IgD-negative memory B cell (primary cell): Measurements from ENCODE around the gene DIAPH2. TPM values are rescaled to one million over a fixed set of nuclear protein-coding genes. Genes with fewer than 3 reads are reported as not detected.

Experiments
- H3K27ac Mint-ChIP-seq, 3 donors: one replicate each; pipeline ENCODE4 v1.8.0; 2020 to 2022; ENCODE audit warnings: mild to moderate bottlenecking in 3 of 3, mixed read lengths in 3 of 3, moderate library complexity in 1 of 3
- H3K27me3 Mint-ChIP-seq: one replicate; pipeline ENCODE4 v1.8.0; 2021; ENCODE audit warnings: mixed read lengths
- H3K36me3 Mint-ChIP-seq: one replicate; pipeline ENCODE4 v1.8.0; 2020; ENCODE audit warnings: mild to moderate bottlenecking, mixed read lengths
- H3K4me1 Mint-ChIP-seq, 3 donors: one replicate each; pipeline ENCODE4 v1.8.0; 2020 to 2022; ENCODE audit warnings: mixed read lengths in 3 of 3, mild to moderate bottlenecking in 1 of 3
- H3K4me3 Mint-ChIP-seq, 4 donors: one replicate each; pipeline ENCODE4 v1.8.0; 2020 to 2022; ENCODE audit warnings: mild to moderate bottlenecking in 4 of 4, mixed read lengths in 4 of 4, moderate library complexity in 3 of 4
- H3K9me3 Mint-ChIP-seq, 3 donors: one replicate each; pipeline ENCODE4 v1.8.0; 2020 to 2021; ENCODE audit warnings: mixed read lengths in 3 of 3, mild to moderate bottlenecking in 1 of 3
- polyA plus RNA-seq: library from polyadenylated mRNA; unstranded; fragments of 300-500 nt; fragmentation: Illumina TruSeq; gene quantifications from one replicate; pipeline ENCODE4 v1.2.3, GENCODE V29; 2021

The DIAPH2 gene
- polyA plus RNA-seq, 1 donor from 2014 or later: 12.6 TPM

DNA sequence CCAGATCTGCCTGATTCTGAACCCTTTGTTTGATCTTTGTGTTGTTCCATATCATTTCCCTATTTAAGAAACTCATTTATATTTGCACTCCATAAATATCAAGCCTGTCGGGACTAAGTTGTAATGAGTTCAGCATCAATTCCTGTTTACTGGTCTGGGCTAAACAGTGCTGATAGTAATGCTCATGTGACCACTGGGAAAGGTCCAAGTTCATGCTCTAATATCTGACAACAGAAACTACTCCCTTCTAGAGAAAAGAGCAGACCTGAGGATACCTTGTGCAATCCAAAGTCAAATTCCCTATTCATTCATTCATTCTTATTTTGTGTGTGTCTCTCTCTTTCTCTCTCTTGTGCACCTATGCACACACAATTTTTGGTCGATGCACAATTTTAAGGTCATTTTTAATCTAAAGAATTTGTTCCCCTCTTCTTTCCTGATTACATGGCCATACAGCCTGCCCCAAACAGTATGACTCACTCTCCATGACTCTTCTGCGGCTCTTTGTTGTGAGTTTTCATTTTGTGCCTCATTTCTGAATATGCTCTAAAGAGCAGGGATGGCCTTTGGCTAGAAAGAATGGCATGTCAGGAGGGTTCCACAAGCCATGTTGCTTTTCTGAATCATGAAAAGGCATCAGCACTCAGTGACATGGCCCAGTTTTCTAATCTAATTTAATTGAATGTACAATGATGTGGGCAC is 863.4 kb downstream of the DIAPH2 start:
- Mint-ChIP-seq H3K9me3 (no peaks in the 10 kb centered on the region), H3K4me3 (no peak overlapping the region), H3K27me3 (no peaks in the 10 kb centered on the region), H3K36me3 (peaks cover 2% of the 10 kb centered on the region), H3K27ac (no peak overlapping the region), H3K4me1 (no peaks in the 10 kb centered on the region)

DNA sequence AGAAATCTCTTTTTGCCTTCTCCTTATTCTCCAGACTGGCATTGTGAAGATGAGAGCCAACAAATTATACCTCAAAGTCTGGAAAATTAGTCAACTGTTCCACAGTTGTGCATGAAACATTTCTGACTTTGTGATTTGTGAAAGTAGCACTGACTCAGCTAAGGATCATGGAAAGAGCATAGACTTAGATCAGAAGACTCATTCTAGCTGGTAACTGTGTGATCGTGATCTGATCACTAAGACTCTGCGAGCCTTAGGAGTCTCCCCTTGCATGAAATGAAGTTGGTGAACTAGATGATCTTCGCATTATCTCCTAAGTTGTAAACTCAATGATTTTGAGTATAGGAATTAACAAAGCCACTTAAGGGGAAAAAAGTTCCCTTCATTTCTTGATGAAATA is 867.2 kb downstream of the DIAPH2 start:
- no peaks in the 10 kb centered on the region for H3K9me3 Mint-ChIP-seq
- H3K27ac Mint-ChIP-seq: no peak overlapping the region
- H3K4me3 Mint-ChIP-seq: no peak overlapping the region
- peaks cover 2% of the 10 kb centered on the region for H3K36me3 Mint-ChIP-seq
- no peaks in the 10 kb centered on the region for H3K4me1 Mint-ChIP-seq
- H3K27me3 Mint-ChIP-seq: no peaks in the 10 kb centered on the region

GRCh38 chrX:97553833-97554232 is 869.2 kb downstream of the DIAPH2 start:
- Mint-ChIP-seq H3K4me3 (no peak overlapping the region), H3K36me3 (peaks cover 2% of the 10 kb centered on the region), H3K9me3 (no peaks in the 10 kb centered on the region), H3K4me1 (no peaks in the 10 kb centered on the region), H3K27ac (no peak overlapping the region), H3K27me3 (no peaks in the 10 kb centered on the region)

DNA sequence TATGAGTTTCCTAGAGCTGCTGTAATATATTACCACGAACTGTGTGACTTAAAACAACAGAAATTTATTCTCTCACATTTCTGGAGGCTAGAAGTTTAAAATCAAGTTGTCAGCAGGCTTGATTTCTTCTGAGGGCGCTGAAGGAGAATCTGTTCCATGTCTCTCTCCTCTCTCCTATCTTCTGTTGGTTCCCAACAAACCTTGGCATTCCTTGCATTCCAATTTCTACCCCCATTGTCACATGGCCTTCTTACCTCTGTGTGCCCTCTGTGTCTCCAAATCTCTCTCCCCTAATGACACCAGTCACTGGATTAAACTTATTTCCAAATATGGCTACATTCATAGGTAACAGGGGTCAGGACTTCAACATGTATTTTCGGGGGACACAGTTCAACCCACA is 871.7 kb downstream of the DIAPH2 start:
- Mint-ChIP-seq H3K9me3 (no peaks in the 10 kb centered on the region), H3K27me3 (no peaks in the 10 kb centered on the region), H3K4me3 (no peak overlapping the region), H3K36me3 (peaks cover 2% of the 10 kb centered on the region), H3K4me1 (peaks cover 0 to under 1% (median 0%) of the 10 kb centered on the region in 3 donors), H3K27ac (no peak overlapping the region)

DNA sequence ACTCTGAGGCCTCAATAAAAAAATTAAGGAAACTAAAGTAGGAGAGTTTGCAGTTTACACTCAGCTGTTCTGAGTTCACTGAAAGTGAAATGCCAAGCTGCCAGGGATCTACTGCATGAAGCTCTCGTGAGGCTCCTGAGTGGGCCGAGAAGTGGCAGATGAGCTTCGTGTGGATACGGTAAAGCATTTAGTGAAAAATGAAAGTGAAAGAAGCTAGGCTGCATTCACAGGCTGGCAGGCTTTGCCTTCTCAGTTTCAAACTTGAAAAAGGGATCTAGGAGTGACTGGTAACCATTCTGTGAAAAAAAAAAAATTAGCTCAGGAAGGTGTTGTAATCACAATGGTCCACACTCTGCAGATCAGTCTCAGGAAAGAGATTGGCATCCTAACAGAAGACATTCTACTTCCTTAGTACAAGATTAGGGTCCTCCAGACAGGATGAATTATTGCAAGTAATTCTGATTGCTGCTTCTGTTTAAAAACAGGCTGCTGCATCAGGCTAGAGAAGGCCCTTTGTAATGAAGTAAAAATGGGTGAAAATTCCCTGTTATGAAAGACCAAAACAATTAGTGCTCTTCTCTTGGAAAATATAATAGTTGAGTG is 879.0 kb downstream of the DIAPH2 start:
- H3K36me3 Mint-ChIP-seq: no peaks in the 10 kb centered on the region

DNA sequence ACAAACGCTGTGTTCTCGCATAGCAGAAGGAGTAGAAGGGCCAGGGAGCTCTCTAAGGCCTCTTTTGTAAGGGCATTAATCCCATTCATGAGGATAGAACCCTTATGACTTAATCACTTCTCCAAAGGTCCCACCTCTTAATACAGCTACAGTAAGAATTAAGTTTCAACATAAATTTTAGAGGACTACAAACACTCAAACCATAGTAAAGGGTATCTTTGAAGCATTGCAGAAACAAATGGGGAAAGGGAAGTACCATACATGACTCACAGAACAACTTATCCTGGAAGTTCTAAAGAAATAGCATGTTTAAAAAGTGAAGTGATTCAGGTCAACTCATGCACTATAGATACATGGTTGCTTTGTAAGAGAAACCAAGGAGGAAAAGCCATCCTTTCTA is 879.9 kb downstream of the DIAPH2 start:
- Mint-ChIP-seq H3K4me1 (peaks cover 8 to 13% (median 11%) of the 10 kb centered on the region in 3 donors), H3K9me3 (no peaks in the 10 kb centered on the region), H3K4me3 (peak overlapping the region in 1 of 4 donors; percentile 78), H3K36me3 (no peaks in the 10 kb centered on the region), H3K27me3 (no peaks in the 10 kb centered on the region), H3K27ac (no peak overlapping the region)

More for the DNA sequence above, 879.0 kb downstream of the DIAPH2 start:
- Mint-ChIP-seq H3K27me3 (no peaks in the 10 kb centered on the region), H3K4me3 (peak overlapping the region; percentile 49 to 90 (median 76)), H3K27ac (peak overlapping the region; percentile 19 to 90 (median 80)), H3K4me1 (peaks cover 8 to 13% (median 11%) of the 10 kb centered on the region in 3 donors), H3K9me3 (no peaks in the 10 kb centered on the region)

- H3K4me1 Mint-ChIP-seq: no peaks in the 10 kb centered on the region
- no peaks in the 10 kb centered on the region for H3K36me3 Mint-ChIP-seq
- no peaks in the 10 kb centered on the region for H3K27me3 Mint-ChIP-seq
- H3K9me3 Mint-ChIP-seq: no peaks in the 10 kb centered on the region
- H3K27ac Mint-ChIP-seq: no peak overlapping the region
- no peak overlapping the region for H3K4me3 Mint-ChIP-seq
These were observed 902.5 kb downstream of the DIAPH2 start for GRCh38 chrX:97587171-97587570.

- Mint-ChIP-seq H3K27me3 (no peaks in the 10 kb centered on the region), H3K36me3 (no peaks in the 10 kb centered on the region), H3K4me1 (no peaks in the 10 kb centered on the region), H3K9me3 (no peaks in the 10 kb centered on the region), H3K4me3 (no peak overlapping the region), H3K27ac (no peak overlapping the region)
These were observed 910.1 kb downstream of the DIAPH2 start for GRCh38 chrX:97594646-97595224.

DNA sequence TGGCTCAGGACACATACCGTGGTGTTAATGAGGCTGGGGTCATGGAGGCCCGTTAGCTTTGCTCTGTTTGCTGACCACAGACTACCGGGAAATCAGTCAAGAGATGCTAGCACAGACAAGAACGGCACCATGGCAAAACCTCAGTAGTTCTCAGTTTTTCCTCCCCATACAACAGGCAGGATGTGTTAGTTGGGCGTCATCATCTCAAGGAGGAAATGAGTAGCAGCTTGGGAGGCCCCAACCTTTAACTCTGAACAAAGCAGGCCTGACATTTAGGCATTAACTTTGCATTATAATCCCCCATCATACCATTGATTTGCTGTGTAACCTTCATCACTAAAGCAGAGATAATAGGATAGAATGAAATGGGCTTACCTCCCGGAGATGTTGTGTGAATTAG is 913.3 kb downstream of the DIAPH2 start:
- Mint-ChIP-seq H3K9me3 (no peaks in the 10 kb centered on the region), H3K36me3 (no peaks in the 10 kb centered on the region), H3K27ac (no peak overlapping the region), H3K27me3 (no peaks in the 10 kb centered on the region), H3K4me1 (no peaks in the 10 kb centered on the region), H3K4me3 (no peak overlapping the region)

DNA sequence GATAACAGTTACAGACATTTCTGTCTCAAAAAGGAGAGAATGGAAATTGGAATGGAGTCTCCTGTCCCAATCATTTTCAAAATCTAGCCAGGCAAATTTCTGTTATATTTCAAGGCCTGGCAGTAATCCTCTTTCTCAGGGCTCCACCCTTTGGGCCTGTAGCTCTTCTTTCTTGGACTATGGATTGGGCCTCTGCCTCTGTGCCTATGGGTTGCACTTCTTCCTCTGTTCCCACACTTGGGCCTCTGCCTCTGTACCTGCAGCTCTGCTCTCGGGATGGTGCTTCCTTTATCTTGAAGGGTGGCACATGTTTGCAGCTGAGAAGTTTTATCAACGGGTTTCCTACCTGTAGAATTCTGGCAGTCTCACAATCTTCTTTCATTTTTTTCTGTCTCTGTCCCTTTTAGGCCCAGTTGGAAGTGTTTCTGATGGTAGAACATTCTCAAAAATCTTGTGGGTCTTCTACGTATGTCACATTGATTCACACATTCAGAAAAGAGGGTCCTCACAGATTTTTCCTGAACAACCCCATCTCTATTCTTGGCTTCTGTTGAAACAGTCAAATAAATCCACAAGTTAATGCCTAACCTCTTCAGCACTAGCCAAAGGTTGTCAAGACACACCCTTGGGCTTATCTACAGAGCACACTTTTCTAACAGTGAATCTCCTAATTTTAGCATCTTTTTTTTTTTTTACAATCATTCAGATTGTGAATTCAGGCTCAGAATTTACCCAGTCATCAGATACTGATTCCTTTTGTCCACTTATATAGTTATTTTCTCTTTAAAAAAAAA is 918.0 kb downstream of the DIAPH2 start:
- no peaks in the 10 kb centered on the region for H3K4me1 Mint-ChIP-seq
- no peak overlapping the region for H3K27ac Mint-ChIP-seq
- no peaks in the 10 kb centered on the region for H3K9me3 Mint-ChIP-seq
- no peaks in the 10 kb centered on the region for H3K27me3 Mint-ChIP-seq
- H3K36me3 Mint-ChIP-seq: no peaks in the 10 kb centered on the region
- no peak overlapping the region for H3K4me3 Mint-ChIP-seq

GRCh38 chrX:97605271-97605670 is 920.6 kb downstream of the DIAPH2 start:
- Mint-ChIP-seq H3K4me3 (no peak overlapping the region), H3K9me3 (no peaks in the 10 kb centered on the region), H3K27ac (no peak overlapping the region), H3K27me3 (no peaks in the 10 kb centered on the region), H3K4me1 (no peaks in the 10 kb centered on the region), H3K36me3 (no peaks in the 10 kb centered on the region)

- no peaks in the 10 kb centered on the region for H3K27me3 Mint-ChIP-seq
- no peaks in the 10 kb centered on the region for H3K9me3 Mint-ChIP-seq
- no peak overlapping the region for H3K27ac Mint-ChIP-seq
- no peak overlapping the region for H3K4me3 Mint-ChIP-seq
- no peaks in the 10 kb centered on the region for H3K36me3 Mint-ChIP-seq
- no peaks in the 10 kb centered on the region for H3K4me1 Mint-ChIP-seq
These were observed 924.7 kb downstream of the DIAPH2 start for GRCh38 chrX:97609357-97609756.

DNA sequence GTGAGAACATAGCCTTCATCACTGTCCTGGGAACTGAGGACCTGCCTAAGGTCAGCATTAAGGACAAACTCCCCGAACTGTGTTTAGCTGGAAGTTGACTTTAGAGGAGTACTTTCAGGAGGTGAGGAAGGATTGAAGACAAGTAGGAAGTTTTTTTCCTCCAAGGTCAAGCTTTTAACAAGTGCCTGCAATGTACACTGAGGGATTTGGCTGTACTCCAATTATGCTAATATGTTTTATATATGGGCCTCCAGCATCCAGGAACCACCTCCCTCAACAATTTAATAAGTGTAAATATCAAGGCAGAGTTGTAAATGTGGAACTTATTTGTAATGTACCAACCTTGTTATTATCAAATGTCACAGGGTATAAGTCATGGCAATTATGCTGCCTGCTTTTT is 925.3 kb downstream of the DIAPH2 start:
- H3K4me3 Mint-ChIP-seq: no peak overlapping the region
- no peak overlapping the region for H3K27ac Mint-ChIP-seq

GRCh38 chrX:97616883-97617530 is 932.4 kb downstream of the DIAPH2 start:
- Mint-ChIP-seq H3K27me3 (no peaks in the 10 kb centered on the region), H3K36me3 (no peaks in the 10 kb centered on the region), H3K4me1 (peaks cover 0 to 2% (median 0%) of the 10 kb centered on the region in 3 donors), H3K27ac (no peak overlapping the region), H3K4me3 (peak overlapping the region in 1 of 4 donors; percentile 25), H3K9me3 (no peaks in the 10 kb centered on the region)

More for the DNA sequence above, 925.3 kb downstream of the DIAPH2 start:
- Mint-ChIP-seq H3K36me3 (no peaks in the 10 kb centered on the region), H3K4me1 (no peaks in the 10 kb centered on the region), H3K9me3 (no peaks in the 10 kb centered on the region), H3K27me3 (no peaks in the 10 kb centered on the region)

DNA sequence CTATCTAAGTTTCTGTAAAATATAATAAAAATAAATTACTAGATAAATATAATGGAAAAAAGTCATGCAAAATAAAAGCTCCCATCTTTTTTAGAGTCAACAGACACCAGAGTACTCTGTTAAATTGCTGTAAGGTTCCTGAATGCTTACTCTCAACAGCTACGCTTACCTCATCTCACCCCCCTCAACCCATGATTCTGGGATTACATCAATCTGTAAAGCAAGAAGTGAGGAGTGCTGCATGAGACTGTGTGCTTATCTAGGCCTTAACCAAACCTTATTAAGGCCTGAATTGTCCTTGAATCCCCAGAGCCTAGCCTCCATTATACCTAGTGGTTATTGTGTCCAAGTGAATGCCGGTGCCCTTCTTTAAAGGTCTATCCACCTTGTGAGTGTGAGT is 934.9 kb downstream of the DIAPH2 start:
- Mint-ChIP-seq H3K4me3 (no peak overlapping the region), H3K36me3 (no peaks in the 10 kb centered on the region), H3K4me1 (peaks cover 0 to 2% (median 0%) of the 10 kb centered on the region in 3 donors), H3K9me3 (no peaks in the 10 kb centered on the region), H3K27me3 (no peaks in the 10 kb centered on the region), H3K27ac (no peak overlapping the region)
